HG03045 (cell line): Measurements from ENCODE around the gene BIRC6.

Experiments
- ATAC-seq: cut with Tn5 transposase; IDR thresholded peaks from one replicate; pipeline ENCODE4 v1.9.1; 2021; ENCODE audit warnings: mild to moderate bottlenecking, moderate library complexity; ENCODE audit not compliant: unreplicated experiment

Gene BIRC6

DNA sequence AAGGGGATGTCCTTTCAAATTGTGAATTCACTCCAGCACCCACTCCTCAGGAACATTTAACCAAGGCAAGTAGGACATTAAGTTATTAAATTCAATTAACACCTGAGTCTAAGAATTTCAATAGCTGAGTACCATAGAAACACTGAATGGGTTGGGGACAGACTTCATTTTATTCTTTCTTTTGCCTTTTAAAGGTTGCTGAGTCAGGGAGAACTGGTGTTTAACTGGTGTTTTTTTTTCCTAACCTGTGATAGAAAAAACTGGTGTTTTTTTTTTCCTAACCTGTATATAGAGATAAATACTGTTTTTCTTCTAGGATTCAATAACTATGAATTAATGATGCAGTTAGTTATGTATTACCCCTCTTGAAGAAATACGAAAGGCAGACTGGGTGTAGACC lies 309.9 kb downstream of the BIRC6 start:
- no peak for ATAC-seq

DNA sequence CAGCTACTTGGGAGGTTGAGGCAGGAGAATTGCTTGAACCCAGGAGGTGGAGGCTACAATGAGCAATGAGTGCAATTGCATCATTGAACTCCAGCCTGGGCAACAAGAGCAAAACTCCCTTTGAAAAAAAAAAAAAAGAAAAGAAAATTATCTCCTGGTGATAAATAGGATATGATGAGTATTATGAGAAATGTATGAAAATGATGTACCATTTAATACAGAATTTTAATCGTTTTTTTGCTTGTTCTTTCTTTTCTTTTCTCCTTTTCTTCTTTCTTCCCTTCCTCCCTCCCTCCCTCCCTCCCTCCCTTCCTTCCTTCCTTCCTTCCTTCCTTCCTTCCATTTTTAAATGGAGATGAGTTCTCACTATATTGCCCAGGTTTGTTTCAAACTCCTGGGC lies 311.4 kb downstream of the BIRC6 start:
- ATAC-seq: no peak
